Neural progenitor cell (in vitro differentiated cells): ENCODE data around the gene EIF4E. TPM values are rescaled to one million over a fixed set of nuclear protein-coding genes. Genes with fewer than 3 reads are reported as not detected.

ENCODE experiments used
- DNase-seq: peaks from one replicate; pipeline ENCODE4 v3.0.0-alpha.2; 2016; ENCODE audit warnings: low spot score
- H2AFZ ChIP-seq: fragments of 200-600 bp; sonication (generic); replicated peaks from 2 replicates; pipeline ENCODE4 v1.6.1; 2016; ENCODE audit warnings: antibody characterized with exemption
- H3F3A ChIP-seq: fragments of 200-600 bp; sonication (generic); 2 replicates; pipeline ENCODE4 v1.6.1; 2016; ENCODE audit warnings: antibody characterized with exemption, low read depth
- H3K27ac ChIP-seq: fragments of 200-600 bp; sonication (generic); 2 replicates; pipeline ENCODE4 v1.5.1; 2016; ENCODE audit warnings: mild to moderate bottlenecking
- H3K27me3 ChIP-seq: fragments of 200-600 bp; sonication (generic); 2 replicates; pipeline ENCODE4 v1.6.1; 2016; ENCODE audit warnings: mild to moderate bottlenecking, moderate library complexity
- H3K36me3 ChIP-seq: fragments of 200-600 bp; sonication (generic); 2 replicates; pipeline ENCODE4 v1.5.1; 2016
- H3K4me1 ChIP-seq: fragments of 200-600 bp; sonication (generic); 2 replicates; pipeline ENCODE4 v1.6.1; 2016; ENCODE audit warnings: mixed run types
- H3K4me2 ChIP-seq: fragments of 200-600 bp; sonication (generic); 2 replicates; pipeline ENCODE4 v1.6.1; 2016
- H3K4me3 ChIP-seq: fragments of 200-600 bp; sonication (generic); 2 replicates; pipeline ENCODE4 v1.5.1; 2016
- H3K79me2 ChIP-seq: fragments of 200-600 bp; sonication (generic); 2 replicates; pipeline ENCODE4 v1.6.1; 2016; ENCODE audit warnings: low read depth
- H3K9ac ChIP-seq: fragments of 200-600 bp; sonication (generic); 2 replicates; pipeline ENCODE4 v1.6.1; 2016
- H3K9me3 ChIP-seq: fragments of 200-600 bp; sonication (generic); 2 replicates; pipeline ENCODE4 v1.5.1; 2016; ENCODE audit warnings: low read depth
- H4K20me1 ChIP-seq: fragments of 200-600 bp; sonication (generic); 2 replicates; pipeline ENCODE4 v1.6.1; 2016; ENCODE audit warnings: low read depth
- H3K27ac Mint-ChIP-seq: 3 replicates; pipeline ENCODE4 v1.8.0; 2021; ENCODE audit warnings: mixed read lengths
- H3K27me3 Mint-ChIP-seq: 2 replicates; pipeline ENCODE4 v1.8.0; 2022; ENCODE audit warnings: low read depth, mild to moderate bottlenecking, inconsistent platforms, moderate library complexity, mixed read lengths; ENCODE audit not compliant: insufficient read depth
- H3K36me3 Mint-ChIP-seq: 3 replicates; pipeline ENCODE4 v1.8.0; 2021; ENCODE audit warnings: mixed read lengths
- H3K4me1 Mint-ChIP-seq: 3 replicates; pipeline ENCODE4 v1.8.0; 2021; ENCODE audit warnings: mixed read lengths
- H3K4me3 Mint-ChIP-seq: 3 replicates; pipeline ENCODE4 v1.8.0; 2021; ENCODE audit warnings: mild to moderate bottlenecking, moderate library complexity, mixed read lengths
- H3K9me3 Mint-ChIP-seq: 3 replicates; pipeline ENCODE4 v1.8.0; 2020; ENCODE audit warnings: mixed read lengths
- CTCF ChIP-seq: fragments of 200-600 bp; sonication (generic); IDR thresholded peaks from 2 replicates; pipeline ENCODE4 v1.5.1; 2017; ENCODE audit warnings: antibody characterized with exemption, mild to moderate bottlenecking
- EZH2 ChIP-seq: fragments of 200-600 bp; sonication (generic); IDR thresholded peaks from 2 replicates; pipeline ENCODE4 v1.6.1; 2017; ENCODE audit warnings: antibody characterized with exemption, mild to moderate bottlenecking, moderate library complexity
- EZH2phosphoT487 ChIP-seq: fragments of 200-600 bp; sonication (generic); IDR thresholded peaks from 2 replicates; pipeline ENCODE4 v1.6.1; 2017; ENCODE audit warnings: antibody characterized with exemption
- total RNA-seq: library from RNA; depleted of rRNA; stranded (reverse); fragments of >200 nt; gene quantifications from 2 replicates; pipeline ENCODE4 v1.2.3, GENCODE V29; 2015; ENCODE audit warnings: low replicate concordance

The EIF4E gene
- total RNA-seq, 1 donor from 2014 or later = 340 TPM

GRCh38 chr4:98963538-98964433 is 34.9 kb upstream of the EIF4E start:
- Mint-ChIP-seq H3K4me1 (peaks cover 12% of the 10 kb centered on the region), H3K27ac (peak overlapping the region; percentile 55), H3K36me3 (no peaks in the 10 kb centered on the region), H3K4me3 (peak overlapping the region; percentile 2), H3K27me3 (peaks cover 2% of the 10 kb centered on the region), H3K9me3 (no peaks in the 10 kb centered on the region)
- Histone ChIP-seq H3K4me3 (no peak overlapping the region), H3K27me3 (no peaks in the 10 kb centered on the region), H3K4me1 (peaks cover 7% of the 10 kb centered on the region), H2AFZ (no peak overlapping the region), H3K79me2 (no peaks in the 10 kb centered on the region), H3K36me3 (no peaks in the 10 kb centered on the region), H4K20me1 (no peaks in the 10 kb centered on the region), H3K27ac (no peak overlapping the region), H3K9ac (no peak overlapping the region), H3K4me2 (no peak overlapping the region), H3K9me3 (no peaks in the 10 kb centered on the region), H3F3A (no peaks in the 10 kb centered on the region)
- no peak for TF ChIP-seq EZH2
- no peak for TF ChIP-seq EZH2phosphoT487
- TF ChIP-seq CTCF = no peak
- DNase-seq = no peak

GRCh38 chr4:98961770-98962169 is 32.8 kb upstream of the EIF4E start:
- Histone ChIP-seq H3K9me3 (no peaks in the 10 kb centered on the region), H3K4me1 (no peaks in the 10 kb centered on the region), H3K9ac (no peak overlapping the region), H3K27ac (no peak overlapping the region), H2AFZ (no peak overlapping the region), H3K27me3 (no peaks in the 10 kb centered on the region), H3K4me3 (no peak overlapping the region), H3K4me2 (no peak overlapping the region), H4K20me1 (no peaks in the 10 kb centered on the region), H3K79me2 (no peaks in the 10 kb centered on the region), H3K36me3 (no peaks in the 10 kb centered on the region), H3F3A (no peaks in the 10 kb centered on the region)
- Mint-ChIP-seq H3K4me3 (no peak overlapping the region), H3K4me1 (peaks cover 12% of the 10 kb centered on the region), H3K9me3 (no peaks in the 10 kb centered on the region), H3K27me3 (peaks cover 2% of the 10 kb centered on the region), H3K27ac (no peak overlapping the region), H3K36me3 (no peaks in the 10 kb centered on the region)
- no peak for DNase-seq
- no peak for TF ChIP-seq EZH2
- no peak for TF ChIP-seq CTCF
- no peak for TF ChIP-seq EZH2phosphoT487

GRCh38 chr4:98959411-98959810 is 30.5 kb upstream of the EIF4E start:
- Histone ChIP-seq H3K79me2 (no peaks in the 10 kb centered on the region), H3K27ac (no peak overlapping the region), H2AFZ (no peak overlapping the region), H3K4me3 (no peak overlapping the region), H3K9me3 (no peaks in the 10 kb centered on the region), H3K4me2 (no peak overlapping the region), H3K9ac (no peak overlapping the region), H3K4me1 (no peaks in the 10 kb centered on the region), H3F3A (no peaks in the 10 kb centered on the region), H3K27me3 (no peaks in the 10 kb centered on the region), H3K36me3 (no peaks in the 10 kb centered on the region), H4K20me1 (no peaks in the 10 kb centered on the region)
- no peak for DNase-seq
- H3K4me1 Mint-ChIP-seq = peaks cover 12% of the 10 kb centered on the region
- H3K27ac Mint-ChIP-seq = no peak overlapping the region
- H3K27me3 Mint-ChIP-seq = no peaks in the 10 kb centered on the region
- no peaks in the 10 kb centered on the region for H3K36me3 Mint-ChIP-seq
- TF ChIP-seq CTCF = no peak
- TF ChIP-seq EZH2 = no peak
- TF ChIP-seq EZH2phosphoT487 = no peak
- peaks cover 2% of the 10 kb centered on the region for H3K9me3 Mint-ChIP-seq
- H3K4me3 Mint-ChIP-seq = no peak overlapping the region
